Activated CD4-positive, alpha-beta T cell treated with anti-CD3 and anti-CD28 coated beads, Interleukin-10, Interleukin-2, amounts not matched to agents 100 ng/mL and 50 ng/mL, durations not matched to agents 16 hours and 8 hours (primary cell): Measurements from ENCODE around the gene INPP5D.
"Not testable (repeated sequence)": the region's sequence is repeated elsewhere in the genome, so short reads cannot be mapped to it uniquely, and the experiment has no call there.

Source experiments
- DNase-seq: peaks from one replicate; pipeline ENCODE4 v3.0.0-alpha.2; 2020

Gene INPP5D

DNA sequence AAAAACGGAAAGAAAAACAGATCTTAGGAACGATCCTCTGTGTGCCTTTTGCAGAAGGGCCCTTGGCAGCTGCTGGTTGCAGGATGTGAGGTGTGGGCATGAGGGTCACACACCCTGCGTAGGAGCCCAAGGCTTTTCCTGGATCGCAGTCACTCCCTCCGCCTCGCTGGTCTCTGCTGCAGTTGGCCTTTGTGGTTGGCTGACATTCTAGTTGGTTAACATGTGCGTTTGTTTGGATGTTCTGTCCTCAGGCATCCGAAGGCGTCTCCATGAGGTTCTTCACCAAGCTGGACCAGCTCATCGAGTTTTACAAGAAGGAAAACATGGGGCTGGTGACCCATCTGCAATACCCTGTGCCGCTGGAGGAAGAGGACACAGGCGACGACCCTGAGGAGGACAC, 61.7 kb downstream of the INPP5D start:
- no peak for DNase-seq

- DNase-seq: no peak
Measured at GRCh38 chr2:233122541-233122940, 62.4 kb downstream of the INPP5D start.

GRCh38 chr2:233123576-233123975, 63.4 kb downstream of the INPP5D start:
- not testable (repeated sequence) for DNase-seq

GRCh38 chr2:233124421-233125080, 64.4 kb downstream of the INPP5D start:
- no peak for DNase-seq

GRCh38 chr2:233125455-233126065, 65.4 kb downstream of the INPP5D start:
- DNase-seq: no peak

DNA sequence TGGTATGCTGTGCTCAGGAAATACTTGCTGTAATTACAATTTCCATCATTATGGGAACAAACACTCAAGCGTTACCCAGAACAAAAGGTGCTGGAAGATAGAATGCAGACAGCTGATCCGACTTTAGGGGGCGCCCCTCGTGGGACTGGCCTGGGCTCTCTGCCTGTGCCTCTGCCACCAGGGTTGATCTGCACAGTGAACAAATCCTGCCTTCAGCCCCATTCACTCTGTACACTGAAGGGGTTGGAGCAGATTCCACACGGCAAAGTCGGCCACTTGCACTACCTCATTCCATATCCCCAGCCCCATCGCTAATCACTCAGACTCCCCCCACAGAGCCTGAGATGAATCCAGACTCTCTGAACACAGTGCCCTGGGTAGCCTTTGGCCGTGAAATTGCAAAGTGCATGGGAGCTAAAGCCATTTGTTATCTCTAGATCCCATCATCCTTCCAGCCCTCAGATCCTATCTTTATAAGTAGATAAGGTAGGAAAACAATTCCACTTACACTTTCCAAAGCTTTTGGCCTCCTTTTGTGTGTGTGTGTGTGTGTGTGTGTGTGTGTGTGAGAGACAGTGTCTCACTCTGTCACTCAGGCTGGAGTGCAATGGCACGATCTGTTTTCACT, 69.3 kb downstream of the INPP5D start:
- DNase-seq: no peak

DNA sequence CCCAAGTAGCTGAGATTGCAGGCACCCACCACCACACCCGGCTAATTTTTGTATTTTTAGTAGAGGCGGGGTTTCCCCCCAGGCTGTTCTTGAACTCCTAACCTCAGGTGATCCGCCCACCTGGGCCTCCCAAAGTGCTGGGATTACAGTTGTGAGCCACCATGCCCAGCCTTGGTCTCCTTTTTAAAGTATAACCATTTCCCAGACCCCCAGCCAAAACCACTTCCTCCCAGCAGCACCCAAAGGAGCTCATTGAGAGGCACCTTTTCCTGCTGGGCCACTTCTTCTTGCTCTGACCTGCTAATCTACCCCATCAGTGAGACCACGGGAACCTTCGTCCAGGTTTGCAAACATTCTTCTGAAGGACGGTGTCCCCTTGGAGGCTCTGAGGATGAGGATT, 69.9 kb downstream of the INPP5D start:
- no peak for DNase-seq

GRCh38 chr2:233130481-233131020, 70.4 kb downstream of the INPP5D start:
- DNase-seq: no peak

- no peak for DNase-seq
Measured at GRCh38 chr2:233131936-233132720, 72.0 kb downstream of the INPP5D start.

DNA sequence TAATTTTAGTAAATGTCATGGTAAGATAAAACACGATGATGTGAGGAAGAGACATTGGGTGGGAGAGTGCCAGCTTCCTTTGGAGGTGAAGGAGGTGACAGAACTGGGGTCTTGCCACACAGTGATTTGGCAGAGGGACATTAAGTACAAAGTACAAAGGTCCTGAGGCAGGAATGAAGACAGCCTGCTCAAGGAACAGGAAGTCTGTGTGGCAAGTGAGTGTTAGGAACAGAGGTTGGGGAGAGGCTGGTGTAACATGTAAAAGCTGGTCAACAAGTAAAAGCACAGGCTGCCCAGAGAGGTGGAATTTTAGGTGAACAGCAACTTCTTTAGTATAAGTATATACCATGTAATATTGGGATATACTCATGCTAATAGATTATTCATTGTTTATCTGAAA, 73.1 kb downstream of the INPP5D start:
- no peak for DNase-seq

DNA sequence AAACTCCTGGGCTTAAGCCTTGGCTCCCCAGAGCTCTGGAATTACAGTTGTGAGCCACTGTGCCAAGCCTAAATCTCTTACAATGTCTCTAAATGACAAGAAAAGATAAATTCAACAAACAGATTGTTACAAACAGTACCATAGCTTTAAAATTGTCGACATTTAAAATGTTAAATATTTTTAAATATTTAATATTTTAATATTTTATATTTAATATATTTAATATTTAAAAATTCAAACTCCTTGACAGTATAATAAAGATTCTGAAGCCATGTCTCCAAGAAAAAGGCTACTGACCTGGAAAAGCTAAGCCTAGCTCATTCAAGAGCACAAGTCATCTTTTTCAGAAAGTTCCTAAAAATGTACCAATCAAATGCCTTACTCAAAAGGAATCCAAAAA, 75.3 kb downstream of the INPP5D start:
- no peak for DNase-seq

GRCh38 chr2:233137040-233137439, 76.9 kb downstream of the INPP5D start:
- no peak for DNase-seq

DNA sequence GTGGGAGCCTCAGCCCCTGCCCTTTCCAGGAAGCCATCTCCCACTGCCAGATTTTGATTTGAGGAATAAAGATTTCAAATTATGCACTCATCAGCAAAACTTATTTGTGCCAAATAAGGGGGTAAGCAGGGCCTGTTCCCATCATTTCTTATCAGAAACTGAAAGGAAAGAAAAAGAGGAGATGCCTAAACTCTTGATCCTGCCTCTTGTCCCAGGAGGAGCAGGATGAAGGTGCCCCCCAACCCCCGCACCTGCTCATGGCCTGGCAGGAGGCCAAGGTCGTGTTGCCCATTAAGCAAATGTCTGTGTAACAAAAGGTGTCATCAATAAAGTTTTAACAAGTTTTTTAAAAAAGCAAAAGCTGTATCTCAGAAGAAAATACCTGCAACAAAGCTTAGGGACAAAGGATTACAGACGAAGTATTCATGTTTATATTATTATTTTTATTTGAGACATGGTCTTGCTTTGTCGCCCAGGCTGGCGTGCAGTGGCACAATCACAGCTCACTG, 80.0 kb downstream of the INPP5D start:
- no peak for DNase-seq

DNA sequence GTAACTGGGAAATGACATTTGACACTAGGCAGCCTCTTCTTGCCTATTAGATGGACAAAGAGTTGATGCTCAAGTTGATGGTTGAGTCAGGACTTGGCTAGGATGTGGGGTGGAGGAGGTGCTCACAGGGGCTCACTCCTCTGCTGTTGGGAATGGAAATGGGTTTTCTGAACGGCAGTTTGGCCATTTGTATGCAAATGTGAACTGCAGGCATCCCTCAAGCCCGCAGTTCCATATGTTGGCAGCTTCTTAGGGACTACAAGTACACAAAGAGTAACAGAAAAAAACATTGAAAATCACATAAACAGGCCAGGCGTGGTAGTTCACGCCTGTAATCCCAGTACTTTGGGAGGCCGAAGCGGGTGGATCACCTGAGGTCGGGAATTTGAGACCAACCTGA, 80.8 kb downstream of the INPP5D start:
- DNase-seq: no peak

DNA sequence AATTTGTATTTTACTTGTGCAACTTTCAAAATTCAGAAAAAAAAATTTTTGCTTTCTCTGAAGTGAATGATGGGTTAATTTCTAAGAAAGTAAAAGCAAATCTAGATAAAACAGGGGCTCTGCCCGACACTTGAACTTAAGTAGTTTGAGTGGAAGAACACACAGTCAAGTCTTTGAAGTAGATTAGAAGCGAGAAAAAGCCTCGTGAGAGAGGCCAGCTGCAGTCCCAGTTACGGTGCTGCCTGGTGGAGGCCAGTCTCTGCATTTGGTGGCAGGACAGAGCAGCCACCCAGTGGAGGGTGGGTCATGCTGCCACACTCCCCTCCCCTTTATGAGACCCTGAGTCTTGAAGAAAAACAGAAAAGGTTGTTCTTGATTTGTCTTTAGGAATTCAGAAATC, 81.8 kb downstream of the INPP5D start:
- DNase-seq: no peak

DNA sequence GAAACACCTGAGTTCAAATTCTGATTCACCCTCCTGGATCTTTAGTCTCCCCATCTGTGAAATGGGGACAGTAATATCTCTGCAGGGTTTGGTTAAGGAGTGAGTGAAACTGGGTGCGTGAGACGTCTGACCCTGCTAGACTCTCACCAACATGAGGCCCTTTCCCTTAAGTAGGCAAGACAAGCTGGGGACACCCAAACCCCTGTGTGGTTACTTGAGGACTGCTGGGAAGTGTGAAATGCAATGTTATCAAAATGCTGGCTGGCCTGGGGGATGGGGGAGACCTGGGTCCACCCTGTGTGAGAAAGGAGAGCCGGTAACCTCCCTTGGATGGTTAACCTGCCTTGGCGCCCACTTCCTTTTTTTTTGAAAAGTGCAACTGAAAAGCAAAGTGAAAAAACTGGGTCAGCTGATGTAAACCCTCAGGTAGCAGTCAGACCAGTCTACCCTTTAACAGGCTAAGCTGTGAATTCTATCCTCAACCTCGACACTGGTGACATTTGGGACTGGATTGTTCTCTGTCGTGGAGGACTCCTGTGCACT, 82.3 kb downstream of the INPP5D start:
- DNase-seq: peak; percentile 53

GRCh38 chr2:233143700-233144331, 83.7 kb downstream of the INPP5D start:
- no peak for DNase-seq

GRCh38 chr2:233145726-233146125, 85.6 kb downstream of the INPP5D start:
- DNase-seq: no peak

- no peak for DNase-seq
Measured at GRCh38 chr2:233146194-233146593, 86.1 kb downstream of the INPP5D start.

- DNase-seq: no peak
Measured at GRCh38 chr2:233147136-233147828, 87.1 kb downstream of the INPP5D start.

DNA sequence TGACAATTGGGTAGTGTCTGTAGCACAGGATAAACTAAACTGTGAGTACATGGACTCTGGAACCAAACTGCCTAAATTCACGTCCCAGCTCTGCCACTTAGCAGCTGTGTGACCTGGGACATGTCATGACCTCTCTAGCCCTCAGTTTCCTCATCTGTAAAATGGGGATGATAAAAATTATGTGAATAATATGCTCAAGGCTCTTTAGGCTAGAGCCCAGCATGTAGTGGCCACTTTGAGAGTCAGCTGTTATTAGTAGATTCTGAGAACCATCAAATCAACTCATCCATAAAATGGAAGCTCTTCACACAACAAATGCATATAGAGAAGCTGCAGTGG, 87.7 kb downstream of the INPP5D start:
- no peak for DNase-seq

DNA sequence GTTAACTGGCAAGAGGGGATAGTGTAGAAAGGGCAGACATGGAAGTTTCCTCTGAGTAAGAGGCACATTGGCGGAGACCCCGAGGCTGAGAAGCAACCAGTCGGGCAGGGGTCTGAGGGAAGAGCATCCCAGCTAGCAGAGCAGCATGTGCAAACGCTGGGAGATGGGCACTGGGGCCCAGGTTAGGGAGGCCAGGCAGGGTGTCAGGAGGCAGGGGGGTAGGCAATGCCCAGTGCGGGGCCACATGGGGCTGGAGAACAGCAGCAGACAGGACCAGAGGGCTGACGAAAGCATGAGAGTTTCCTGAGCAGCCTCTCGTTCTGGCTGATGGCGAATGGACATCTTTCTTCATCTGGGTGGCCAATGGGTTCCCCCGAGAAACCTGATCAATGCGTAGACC, 88.2 kb downstream of the INPP5D start:
- no peak for DNase-seq
